OCI-LY1 (cell line): ENCODE measurements around the gene DTL.

Experiments used
- H2AFZ ChIP-seq: fragments of 200-600 bp; sonication (generic), shearing (Covaris generic); 2 replicates; pipeline ENCODE4 v1.6.0; 2014; ENCODE audit warnings: antibody characterized with exemption, mild to moderate bottlenecking, low read length
- H3F3A ChIP-seq: fragments of 200-600 bp; sonication (generic), shearing (Covaris generic); 2 replicates; pipeline ENCODE4 v1.6.0; 2014; ENCODE audit warnings: mild to moderate bottlenecking, antibody characterized with exemption, low read length, moderate library complexity; ENCODE audit not compliant: insufficient read depth
- H3K27ac ChIP-seq: fragments of 200-600 bp; sonication (generic); 2 replicates; pipeline ENCODE4 v1.5.1; 2014; ENCODE audit warnings: low read length, mixed run types, mild to moderate bottlenecking, low read depth; ENCODE audit not compliant: poor library complexity, severe bottlenecking
- H3K27me3 ChIP-seq: fragments of 200-600 bp; sonication (generic); 2 replicates; pipeline ENCODE4 v1.6.0; 2014; ENCODE audit warnings: antibody characterized with exemption, mild to moderate bottlenecking, low read length, moderate library complexity; ENCODE audit not compliant: insufficient read depth
- H3K36me3 ChIP-seq: fragments of 200-600 bp; sonication (generic); 2 replicates; pipeline ENCODE4 v1.6.1; 2014; ENCODE audit warnings: mild to moderate bottlenecking, antibody characterized with exemption, low read length, moderate library complexity, mixed read lengths; ENCODE audit not compliant: insufficient read depth
- H3K4me1 ChIP-seq: fragments of 200-600 bp; sonication (generic); 2 replicates; pipeline ENCODE4 v1.5.1; 2014; ENCODE audit warnings: mild to moderate bottlenecking, low read length, moderate library complexity; ENCODE audit not compliant: insufficient read depth, severe bottlenecking
- H3K4me2 ChIP-seq: fragments of 200-600 bp; sonication (generic), shearing (Covaris generic); 2 replicates; pipeline ENCODE4 v1.6.1; 2014; ENCODE audit warnings: low read length
- H3K4me3 ChIP-seq: fragments of 200-600 bp; sonication (generic); 2 replicates; pipeline ENCODE4 v1.5.1; 2014; ENCODE audit warnings: low read length, low read depth, mild to moderate bottlenecking, mixed read lengths; ENCODE audit not compliant: poor library complexity, severe bottlenecking
- H3K79me2 ChIP-seq: fragments of 200-600 bp; shearing (Covaris generic); 2 replicates; pipeline ENCODE4 v1.6.1; 2016; ENCODE audit warnings: mixed run types, low read length, mixed read lengths; ENCODE audit not compliant: insufficient read depth
- H3K9ac ChIP-seq: fragments of 200-600 bp; sonication (generic), shearing (Covaris generic); 2 replicates; pipeline ENCODE4 v1.6.1; 2014; ENCODE audit warnings: mild to moderate bottlenecking, low read length, mixed read lengths
- H3K9me2 ChIP-seq: fragments of 200-600 bp; sonication (generic), shearing (Covaris generic); 2 replicates; pipeline ENCODE4 v1.6.1; 2014; ENCODE audit warnings: low read depth, mild to moderate bottlenecking, low read length, mixed read lengths
- H3K9me3 ChIP-seq: fragments of 200-600 bp; shearing (Covaris generic); 2 replicates; pipeline ENCODE4 v1.6.1; 2014; ENCODE audit warnings: low read length, mixed read lengths
- H4K20me1 ChIP-seq: fragments of 200-600 bp; sonication (generic), shearing (Covaris generic); 2 replicates; pipeline ENCODE4 v1.6.0; 2016; ENCODE audit warnings: mild to moderate bottlenecking, low read length; ENCODE audit not compliant: insufficient read depth
- CTCF ChIP-seq: fragments of 200-600 bp; sonication (generic), shearing (Covaris generic); IDR thresholded peaks from 2 replicates; pipeline ENCODE4 v1.5.1; 2017; ENCODE audit warnings: mild to moderate bottlenecking, antibody characterized with exemption, low read length, moderate library complexity, mixed read lengths
- EZH2 ChIP-seq: fragments of 200-600 bp; sonication (generic), shearing (Covaris generic); IDR thresholded peaks from 2 replicates; pipeline ENCODE4 v1.8.0; 2017; ENCODE audit warnings: borderline replicate concordance, mixed run types, mild to moderate bottlenecking, antibody characterized with exemption, low read length, moderate library complexity, mixed read lengths

DTL gene

GRCh38 chr1:212042436-212042835, 6.9 kb downstream of the DTL start:
- H3K36me3 ChIP-seq: peaks cover 79% of the 10 kb centered on the region
- H3K27ac ChIP-seq: no peak overlapping the region
- H4K20me1 ChIP-seq: no peaks in the 10 kb centered on the region

GRCh38 chr1:212044851-212045250, 9.3 kb downstream of the DTL start:
- Histone ChIP-seq H3K27ac (no peak overlapping the region), H3K4me2 (no peak overlapping the region), H3K9me3 (no peaks in the 10 kb centered on the region), H3K9me2 (no peaks in the 10 kb centered on the region), H4K20me1 (no peaks in the 10 kb centered on the region), H3F3A (no peaks in the 10 kb centered on the region), H3K27me3 (no peaks in the 10 kb centered on the region), H3K9ac (no peak overlapping the region), H3K79me2 (peaks cover 33% of the 10 kb centered on the region), H3K4me3 (no peak overlapping the region), H2AFZ (no peak overlapping the region), H3K36me3 (peaks cover 89% of the 10 kb centered on the region), H3K4me1 (peaks cover 9% of the 10 kb centered on the region)
- TF ChIP-seq EZH2: no peak
- TF ChIP-seq CTCF: no peak

More at GRCh38 chr1:212042436-212042835, 6.9 kb downstream of the DTL start:
- Histone ChIP-seq H3F3A (no peaks in the 10 kb centered on the region), H3K79me2 (peaks cover 57% of the 10 kb centered on the region), H3K4me3 (no peak overlapping the region), H3K9ac (no peak overlapping the region), H3K9me2 (no peaks in the 10 kb centered on the region), H3K27me3 (no peaks in the 10 kb centered on the region), H2AFZ (no peak overlapping the region), H3K4me1 (peaks cover 33% of the 10 kb centered on the region), H3K9me3 (no peaks in the 10 kb centered on the region), H3K4me2 (no peak overlapping the region)
- no peak for TF ChIP-seq EZH2
- no peak for TF ChIP-seq CTCF

- H3F3A ChIP-seq: no peaks in the 10 kb centered on the region
- H4K20me1 ChIP-seq: no peaks in the 10 kb centered on the region
- H3K4me2 ChIP-seq: no peak overlapping the region
- H2AFZ ChIP-seq: no peak overlapping the region
- no peak overlapping the region for H3K4me3 ChIP-seq
- no peaks in the 10 kb centered on the region for H3K9me3 ChIP-seq
- peaks cover 91% of the 10 kb centered on the region for H3K36me3 ChIP-seq
- TF ChIP-seq EZH2 (no peak), CTCF (no peak)
- peaks cover 22% of the 10 kb centered on the region for H3K79me2 ChIP-seq
- no peaks in the 10 kb centered on the region for H3K27me3 ChIP-seq
- H3K27ac ChIP-seq: no peak overlapping the region
- H3K9ac ChIP-seq: no peak overlapping the region
- no peaks in the 10 kb centered on the region for H3K9me2 ChIP-seq
- no peaks in the 10 kb centered on the region for H3K4me1 ChIP-seq
Observed at GRCh38 chr1:212045981-212046380, 10.4 kb downstream of the DTL start.
